Breast epithelium (tissue), 4 donors: ENCODE data around the gene FNDC3A. TPM values are rescaled to one million over a fixed set of nuclear protein-coding genes. Genes with fewer than 3 reads are reported as not detected.

Experiments
- DNase-seq, 2 donors: peaks; one replicate each; pipeline ENCODE4 v3.0.0-alpha.2; 2019; ENCODE audit warnings: low spot score in 2 of 2
- H3K27ac ChIP-seq, 2 donors: fragments of 200-600 bp; sonication (generic) in 1 of 2; one replicate each; pipeline ENCODE4 v1.5.1; 2016 to 2019; ENCODE audit warnings: mild to moderate bottlenecking in 1 of 2
- H3K27me3 ChIP-seq, 2 donors: fragments of 200-600 bp; sonication (generic) in 1 of 2; one replicate each; pipeline versions ENCODE4 v1.5.1 to v1.6.0; 2017 to 2019; ENCODE audit warnings: control low read depth in 1 of 2, mild to moderate bottlenecking in 1 of 2
- H3K36me3 ChIP-seq: fragments of 200-600 bp; one replicate; pipeline ENCODE4 v1.5.1; 2019
- H3K4me1 ChIP-seq, 2 donors: fragments of 200-600 bp; sonication (generic); one replicate each; pipeline ENCODE4 v1.5.1; 2016 to 2019; ENCODE audit warnings: control low read depth in 1 of 2
- H3K4me3 ChIP-seq, 3 donors: fragments of 200-600 bp; sonication (generic); 1 replicate in 2 of 3; 2 replicates in 1 of 3; pipeline ENCODE4 v1.5.1; 2016 to 2019; ENCODE audit warnings: mild to moderate bottlenecking in 3 of 3, moderate library complexity in 2 of 3
- H3K9me3 ChIP-seq, 2 donors: fragments of 200-600 bp; sonication (generic) in 1 of 2; one replicate each; pipeline ENCODE4 v1.5.1; 2016 to 2019; ENCODE audit warnings: control low read depth in 1 of 2
- CTCF ChIP-seq, 3 donors: fragments of 450-650 bp; IDR thresholded peaks; one replicate each; pipeline ENCODE4 v1.5.1; 2016 to 2017; ENCODE audit warnings: antibody characterized with exemption in 3 of 3, mild to moderate bottlenecking in 3 of 3, moderate library complexity in 3 of 3
- POLR2A ChIP-seq: fragments of 450-650 bp; IDR thresholded peaks from one replicate; pipeline ENCODE4 v1.6.1; 2016; ENCODE audit warnings: antibody characterized with exemption, mild to moderate bottlenecking, moderate library complexity
- POLR2AphosphoS5 ChIP-seq, 3 donors: sonication (generic); formaldehyde crosslinking; IDR thresholded peaks; one replicate each; pipeline ENCODE4 v1.6.1; 2017; ENCODE audit warnings: antibody characterized with exemption in 3 of 3
- intact Hi-C: fragments of 100-400 bp; cut with DNase I; formaldehyde crosslinking; loops from one replicate; pipeline ENCODE4 v1.15.1; 2023; ENCODE audit warnings: low total_unique reads
- total RNA-seq, 3 donors: library from RNA; depleted of rRNA; stranded (reverse); fragments of >200 nt; gene quantifications; one replicate each; pipeline ENCODE4 v1.1.0, GENCODE V29; 2016

FNDC3A gene
- total RNA-seq, 3 donors from 2014 or later: 45.3 to 85.8 (median 57.7) TPM

- Histone ChIP-seq H3K27ac (no peak overlapping the region), H3K4me1 (no peaks in the 10 kb centered on the region), H3K4me3 (no peak overlapping the region), H3K9me3 (no peaks in the 10 kb centered on the region), H3K36me3 (no peaks in the 10 kb centered on the region), H3K27me3 (peaks cover 0 to 6% of the 10 kb centered on the region in 2 donors)
- TF ChIP-seq POLR2A (no peak), POLR2AphosphoS5 (IDR thresholded peaks at IDR 0.05) (no peak), CTCF (IDR thresholded peaks at IDR 0.05) (no peak)
- intact Hi-C loops: no loop called here
- DNase-seq: no peak
These were observed 250.9 kb downstream of the FNDC3A start for GRCh38 chr13:49226613-49227012.

- Histone ChIP-seq H3K27me3 (no peaks in the 10 kb centered on the region), H3K4me3 (no peak overlapping the region), H3K4me1 (no peaks in the 10 kb centered on the region), H3K36me3 (no peaks in the 10 kb centered on the region), H3K27ac (no peak overlapping the region), H3K9me3 (no peaks in the 10 kb centered on the region)
- TF ChIP-seq CTCF (IDR thresholded peaks at IDR 0.05): no peak
- no peak for TF ChIP-seq POLR2A
- TF ChIP-seq POLR2AphosphoS5 (IDR thresholded peaks at IDR 0.05): no peak
- intact Hi-C loops: no loop called here
- no peak for DNase-seq
These were observed 259.0 kb downstream of the FNDC3A start for GRCh38 chr13:49234741-49235140.

- no peak for TF ChIP-seq POLR2AphosphoS5 (IDR thresholded peaks at IDR 0.05)
- no peak for TF ChIP-seq POLR2A
- no peak for TF ChIP-seq CTCF (IDR thresholded peaks at IDR 0.05)
- H3K27me3 ChIP-seq: no peaks in the 10 kb centered on the region
- intact Hi-C loops: no loop called here
- H3K36me3 ChIP-seq: no peaks in the 10 kb centered on the region
- H3K27ac ChIP-seq: no peak overlapping the region
- DNase-seq: no peak
- no peak overlapping the region for H3K4me3 ChIP-seq
- no peaks in the 10 kb centered on the region for H3K4me1 ChIP-seq
- no peaks in the 10 kb centered on the region for H3K9me3 ChIP-seq
These were observed 260.2 kb downstream of the FNDC3A start for GRCh38 chr13:49235856-49236431.

GRCh38 chr13:49238621-49239020 is 262.9 kb downstream of the FNDC3A start:
- intact Hi-C loops: no loop called here
- H3K4me1 ChIP-seq: no peaks in the 10 kb centered on the region
- TF ChIP-seq POLR2AphosphoS5 (IDR thresholded peaks at IDR 0.05) (no peak), CTCF (IDR thresholded peaks at IDR 0.05) (no peak), POLR2A (no peak)
- H3K4me3 ChIP-seq: no peak overlapping the region
- peaks cover 0 to 4% of the 10 kb centered on the region in 2 donors for H3K9me3 ChIP-seq
- no peak overlapping the region for H3K27ac ChIP-seq
- DNase-seq: no peak
- no peaks in the 10 kb centered on the region for H3K27me3 ChIP-seq
- H3K36me3 ChIP-seq: no peaks in the 10 kb centered on the region

GRCh38 chr13:49240017-49240416 is 264.3 kb downstream of the FNDC3A start:
- no peaks in the 10 kb centered on the region for H3K36me3 ChIP-seq
- TF ChIP-seq POLR2AphosphoS5 (IDR thresholded peaks at IDR 0.05): no peak
- TF ChIP-seq POLR2A: no peak
- TF ChIP-seq CTCF (IDR thresholded peaks at IDR 0.05): no peak
- no peaks in the 10 kb centered on the region for H3K27me3 ChIP-seq
- intact Hi-C loops: no loop called here
- H3K27ac ChIP-seq: no peak overlapping the region
- H3K4me3 ChIP-seq: no peak overlapping the region
- peaks cover 0 to 4% of the 10 kb centered on the region in 2 donors for H3K9me3 ChIP-seq
- H3K4me1 ChIP-seq: no peaks in the 10 kb centered on the region
- no peak for DNase-seq
